IPS-18c (cell line): ENCODE measurements around the gene SCARB1.

ENCODE experiments used
- H3K4me3 ChIP-seq: 2 replicates; pipeline ENCODE4 v1.7.0; 2013; ENCODE audit warnings: low read depth, mild to moderate bottlenecking, low read length, moderate library complexity; ENCODE audit not compliant: insufficient read depth
- H3K9me3 ChIP-seq: one replicate; pipeline ENCODE4 v1.6.1; 2013; ENCODE audit warnings: mild to moderate bottlenecking, low read length, moderate library complexity; ENCODE audit not compliant: control insufficient read depth, insufficient read depth

SCARB1 gene

DNA sequence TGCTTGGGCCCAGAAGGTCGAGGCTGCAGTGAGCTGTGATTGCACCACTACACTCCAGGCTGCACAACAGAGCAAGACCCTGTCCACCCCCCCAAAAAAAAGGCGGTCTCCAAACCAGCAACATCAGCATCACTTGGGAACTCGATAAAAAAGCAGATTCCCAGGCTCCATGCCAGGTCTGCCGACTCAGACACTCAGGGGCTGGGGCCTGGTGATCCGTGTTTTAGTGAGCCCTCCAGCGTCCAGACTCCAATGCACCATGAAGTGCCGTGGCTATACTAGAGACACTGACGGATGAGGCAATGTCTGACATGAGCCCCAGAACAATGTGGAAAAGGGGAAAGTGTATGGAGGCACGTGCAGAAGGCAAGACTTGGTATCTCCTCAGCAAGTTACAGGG lies 28.8 kb downstream of the SCARB1 start:
- no peak overlapping the region for H3K4me3 ChIP-seq
- H3K9me3 ChIP-seq, result no peaks in the 10 kb centered on the region

DNA sequence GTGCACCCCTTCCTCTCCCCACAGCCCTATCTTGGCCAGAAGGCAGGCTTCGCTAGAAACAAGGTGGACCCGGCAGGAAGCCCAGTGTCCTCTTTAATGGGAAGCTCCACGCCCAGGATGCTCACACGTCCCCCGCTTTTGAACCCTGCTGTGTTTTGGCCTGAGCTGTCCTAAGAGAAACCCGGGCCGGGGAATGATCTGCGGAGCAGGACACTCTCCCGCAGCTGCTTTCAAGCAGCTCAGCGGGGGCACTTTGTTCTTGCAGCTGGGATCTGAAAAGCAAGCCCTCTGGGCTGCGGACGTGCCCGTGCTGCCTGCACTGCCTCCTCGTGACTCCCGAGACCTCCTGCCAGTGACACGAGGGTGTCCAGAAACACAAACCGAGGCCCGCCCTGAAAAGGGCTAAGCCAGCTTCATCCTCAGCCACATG lies 30.0 kb downstream of the SCARB1 start:
- Histone ChIP-seq H3K9me3 (no peaks in the 10 kb centered on the region), H3K4me3 (no peak overlapping the region)

DNA sequence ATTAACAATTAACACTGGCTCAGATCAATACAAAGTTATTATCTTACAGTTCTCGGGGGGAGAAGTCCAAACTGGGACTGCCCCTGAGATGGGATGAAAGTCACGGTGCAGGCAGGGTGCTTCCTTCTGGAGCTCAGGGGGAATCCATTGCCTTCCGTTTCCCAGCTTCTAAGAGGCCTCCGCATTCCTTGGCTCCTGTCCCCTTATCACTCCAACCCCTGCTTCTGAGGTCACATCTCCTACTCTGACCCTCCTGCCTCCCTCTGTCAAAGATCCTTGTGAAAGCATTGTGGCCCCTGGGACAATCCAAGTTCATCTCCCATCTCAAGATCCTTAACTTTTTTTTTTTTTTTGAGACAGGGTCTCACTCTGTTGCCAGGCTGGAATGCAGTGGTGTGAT lies 30.8 kb downstream of the SCARB1 start:
- Histone ChIP-seq H3K9me3 (no peaks in the 10 kb centered on the region), H3K4me3 (no peak overlapping the region)

DNA sequence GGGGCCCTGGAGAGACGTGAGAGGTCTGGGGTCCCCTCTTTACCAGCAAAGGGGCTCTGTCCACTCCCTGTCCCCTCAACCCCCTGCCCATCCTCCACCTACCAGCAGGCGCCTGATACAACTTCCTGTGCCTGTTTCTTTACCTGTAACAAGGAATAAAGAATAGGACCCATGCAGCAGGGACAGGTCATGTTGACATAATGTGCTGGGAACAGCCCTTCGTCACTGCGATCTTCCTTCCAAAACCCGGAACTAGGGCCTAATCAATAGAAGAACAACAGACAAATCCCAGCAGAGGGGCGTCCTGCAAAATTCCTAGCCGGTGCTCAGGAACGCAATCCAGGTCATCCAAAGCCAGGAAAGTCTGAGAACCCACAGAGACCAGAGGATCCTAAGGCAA lies 32.1 kb downstream of the SCARB1 start:
- H3K4me3 ChIP-seq, result no peak overlapping the region
- no peaks in the 10 kb centered on the region for H3K9me3 ChIP-seq

DNA sequence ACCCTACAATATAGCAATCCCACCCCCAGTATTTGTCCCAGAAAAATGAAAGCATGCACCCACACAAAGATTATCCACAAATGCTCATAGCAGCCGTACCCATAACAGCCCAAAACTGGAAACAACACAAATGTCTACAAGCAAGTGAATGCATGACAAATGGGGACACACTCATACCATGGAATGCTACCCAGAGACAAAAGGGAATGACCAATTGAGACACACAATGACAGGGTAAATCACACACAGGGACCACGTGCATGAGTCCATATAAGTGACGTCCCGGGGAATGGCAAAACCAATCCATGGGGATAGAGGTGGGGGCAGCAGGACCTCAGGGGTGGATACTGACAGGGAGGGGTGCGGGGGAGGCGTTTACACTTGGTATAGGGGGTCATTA lies 33.4 kb downstream of the SCARB1 start:
- no peak overlapping the region for H3K4me3 ChIP-seq
- no peaks in the 10 kb centered on the region for H3K9me3 ChIP-seq

DNA sequence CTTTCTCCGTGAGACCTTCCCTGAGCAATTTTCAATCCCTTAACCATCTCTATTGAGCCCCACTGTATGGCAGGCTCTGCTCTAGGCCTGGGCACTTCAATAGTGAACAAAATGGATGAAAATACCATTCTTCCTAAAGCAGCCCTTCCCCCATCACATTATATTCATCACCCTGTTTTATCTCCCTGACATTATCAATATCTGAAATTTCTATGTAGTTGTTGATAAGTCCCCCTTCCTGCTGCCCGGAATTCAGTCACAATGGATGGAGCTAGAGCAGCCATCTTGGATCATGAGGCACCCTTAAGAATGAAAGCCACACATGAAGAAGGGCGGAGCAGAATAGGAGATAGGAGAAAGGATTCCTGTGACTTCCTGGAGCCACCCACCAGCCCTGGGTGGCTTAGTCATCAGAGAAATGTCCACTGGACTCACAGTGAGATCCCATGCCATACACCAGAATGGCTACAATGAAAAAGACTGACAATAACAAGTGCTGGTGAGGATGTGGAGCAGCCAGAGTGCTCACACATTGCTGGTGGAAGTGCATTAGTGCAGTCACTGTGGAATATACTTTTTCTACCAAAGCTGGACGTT lies 33.9 kb downstream of the SCARB1 start:
- Histone ChIP-seq H3K4me3 (no peak overlapping the region), H3K9me3 (no peaks in the 10 kb centered on the region)

DNA sequence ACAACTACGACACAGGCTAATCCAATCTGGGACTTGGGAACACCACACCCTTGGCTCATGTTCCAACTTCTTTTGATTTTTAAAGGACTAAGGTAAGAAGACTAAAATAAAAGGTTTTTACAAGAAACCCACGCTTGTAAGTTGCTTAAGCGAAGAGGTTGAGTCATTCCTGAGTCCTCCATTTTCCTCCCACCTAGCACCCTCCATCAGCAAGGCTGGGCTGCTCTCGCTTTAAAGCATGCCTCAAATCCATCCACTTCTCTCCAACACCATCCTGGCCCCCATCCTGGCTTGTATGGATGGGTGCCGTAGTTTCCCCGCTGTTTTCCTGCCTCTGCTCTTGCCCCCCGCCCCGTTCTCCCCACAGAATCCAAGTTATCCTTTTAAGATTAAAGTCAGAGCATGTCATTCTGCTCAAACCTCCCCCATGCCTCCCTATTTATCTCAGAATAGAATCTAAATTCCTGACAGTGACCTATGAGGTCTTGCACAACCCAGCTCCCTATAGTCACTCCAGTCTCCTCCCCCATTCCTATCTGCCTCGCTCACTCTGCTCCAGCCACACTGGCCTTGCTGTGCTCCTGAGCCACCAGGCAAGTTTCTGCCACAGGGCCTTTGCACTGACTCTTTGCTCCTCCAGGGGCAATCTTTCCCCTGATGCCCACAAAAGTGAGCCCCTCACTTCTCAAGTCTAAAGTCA lies 34.5 kb downstream of the SCARB1 start:
- Histone ChIP-seq H3K4me3 (no peak overlapping the region), H3K9me3 (no peaks in the 10 kb centered on the region)

DNA sequence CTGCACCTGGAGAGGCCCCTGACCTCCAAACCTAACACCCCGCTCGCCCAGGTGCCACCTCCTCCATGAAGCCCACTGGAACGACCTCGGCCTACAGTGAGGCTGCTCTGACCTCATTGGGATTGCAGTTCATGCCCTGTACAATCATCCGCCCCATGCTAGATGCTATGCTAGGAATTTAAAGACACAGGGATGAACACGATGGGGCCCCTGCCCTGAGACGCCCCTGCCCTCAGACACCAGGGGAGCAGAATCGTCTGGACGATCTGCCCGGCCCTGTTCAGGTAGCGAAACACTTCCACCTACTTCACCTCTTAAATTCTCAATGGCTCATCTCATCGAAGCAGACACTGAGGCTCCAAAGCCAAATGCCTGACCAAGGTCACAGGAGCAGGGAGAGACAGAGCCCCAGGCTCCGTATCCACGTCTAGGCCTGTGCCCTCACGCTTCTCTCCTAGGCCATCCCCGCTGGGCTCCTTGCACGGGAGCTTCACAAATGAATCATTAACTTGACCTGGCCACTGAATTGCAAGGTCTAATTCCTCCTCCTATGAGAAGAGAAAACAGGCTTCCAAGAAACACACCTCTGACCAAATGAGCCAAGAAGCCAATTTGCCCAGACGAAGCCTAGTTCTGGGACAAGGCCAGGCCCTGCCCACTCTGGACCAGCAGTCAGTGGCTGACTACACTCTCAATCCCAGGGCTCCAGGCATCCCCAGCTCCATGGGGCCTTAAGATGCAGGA lies 35.2 kb downstream of the SCARB1 start:
- Histone ChIP-seq H3K4me3 (no peak overlapping the region), H3K9me3 (no peaks in the 10 kb centered on the region)

DNA sequence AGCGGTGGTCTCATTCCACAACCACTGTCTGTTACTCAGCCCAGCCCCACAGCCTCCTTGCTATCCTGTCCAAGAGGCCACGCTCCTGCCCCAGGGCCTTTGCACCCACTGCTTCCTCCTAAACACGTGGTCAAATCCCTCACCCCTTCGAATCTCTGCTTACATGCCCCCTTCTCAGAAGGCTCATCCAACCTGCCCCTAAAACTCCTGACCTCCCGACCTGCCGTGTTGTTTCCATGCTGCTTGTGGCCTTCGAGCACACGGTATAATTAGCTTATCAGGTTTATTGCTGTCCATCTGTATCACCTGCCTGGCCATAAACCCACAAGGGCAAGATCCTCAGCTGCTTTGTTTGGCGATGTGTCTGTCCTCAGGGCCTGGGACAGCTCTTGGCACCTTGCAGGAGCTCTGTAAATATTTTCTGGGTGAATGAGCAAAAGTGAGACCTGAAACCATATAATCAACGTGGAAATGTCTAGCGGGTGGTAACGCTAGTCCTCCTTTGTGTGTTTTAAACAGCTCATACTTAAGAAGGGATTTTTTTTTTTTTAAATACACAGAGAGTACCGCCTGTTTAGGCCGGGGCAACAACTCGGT lies 36.0 kb downstream of the SCARB1 start:
- Histone ChIP-seq H3K9me3 (no peaks in the 10 kb centered on the region), H3K4me3 (no peak overlapping the region)

DNA sequence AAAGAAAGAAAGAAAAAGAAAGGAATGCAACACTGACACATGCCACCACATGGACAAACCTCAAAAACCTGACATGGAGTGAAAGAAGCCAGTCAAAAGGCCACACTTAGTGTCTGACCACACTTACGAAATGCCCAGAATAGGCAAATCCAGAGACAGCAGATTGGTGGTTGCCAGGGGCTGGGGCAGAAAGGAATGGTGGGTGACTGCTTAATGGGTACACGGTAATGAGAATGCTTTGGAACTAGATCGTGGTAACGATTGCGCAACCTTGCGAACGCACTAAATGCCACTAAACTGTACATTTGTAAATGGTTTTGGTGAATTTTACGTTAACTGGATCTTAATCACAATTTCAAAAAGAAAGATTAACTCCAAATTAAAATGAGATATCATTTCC lies 39.5 kb downstream of the SCARB1 start:
- no peak overlapping the region for H3K4me3 ChIP-seq

DNA sequence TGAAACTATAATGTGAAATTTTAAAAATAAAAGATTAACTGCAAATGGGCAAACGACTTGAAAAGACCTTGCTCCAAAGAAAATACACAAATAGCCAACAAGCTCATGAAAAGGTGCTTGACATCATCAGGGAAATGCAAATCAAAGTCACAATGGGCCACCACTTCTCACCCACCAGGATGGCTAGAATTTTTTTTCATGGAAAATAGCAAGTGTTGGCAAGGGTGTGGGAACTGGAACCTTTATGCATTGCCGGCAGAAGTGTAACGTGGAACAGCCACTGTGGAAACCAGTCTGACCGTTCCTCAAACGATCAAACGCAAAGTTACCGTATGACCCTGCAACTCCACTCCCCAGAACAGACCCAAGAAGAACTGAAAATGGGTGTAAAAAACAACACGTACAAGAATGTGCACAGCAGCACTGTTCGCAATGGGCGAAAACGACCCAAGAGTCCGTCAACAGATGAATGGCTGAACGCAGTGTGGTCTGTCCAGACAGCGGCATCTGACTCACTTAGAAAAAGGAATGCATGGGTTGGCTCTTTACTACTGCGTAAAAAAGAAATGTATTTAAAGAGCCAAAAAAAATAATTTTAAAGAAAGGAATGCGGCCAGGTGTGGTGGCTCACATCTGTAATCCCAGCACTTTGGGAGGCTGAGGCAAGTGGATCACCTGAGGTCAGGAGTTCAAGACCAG lies 40.2 kb downstream of the SCARB1 start:
- H3K4me3 ChIP-seq, result no peak overlapping the region

More for the DNA sequence above, 39.5 kb downstream of the SCARB1 start:
- H3K9me3 ChIP-seq, result no peaks in the 10 kb centered on the region

DNA sequence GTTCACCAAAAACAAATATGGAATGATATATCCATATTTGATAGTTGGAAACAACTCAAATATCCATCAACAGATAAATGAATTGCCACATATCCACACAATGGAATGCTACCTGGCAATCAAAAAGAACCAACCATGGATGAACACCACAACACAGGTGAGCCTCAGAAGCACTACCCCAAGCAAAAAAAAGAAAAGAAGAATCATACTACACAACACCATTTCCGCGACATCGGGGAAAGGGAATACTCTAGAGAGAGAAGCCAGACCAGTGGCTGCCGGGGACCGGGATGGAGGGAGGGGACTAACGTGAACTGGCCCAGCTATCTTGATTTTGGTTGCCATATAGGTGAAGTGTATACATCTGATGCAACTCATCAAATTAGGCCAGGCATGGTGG lies 41.4 kb downstream of the SCARB1 start:
- Histone ChIP-seq H3K9me3 (no peaks in the 10 kb centered on the region), H3K4me3 (no peak overlapping the region)

More for the DNA sequence above, 40.2 kb downstream of the SCARB1 start:
- H3K9me3 ChIP-seq, result no peaks in the 10 kb centered on the region

DNA sequence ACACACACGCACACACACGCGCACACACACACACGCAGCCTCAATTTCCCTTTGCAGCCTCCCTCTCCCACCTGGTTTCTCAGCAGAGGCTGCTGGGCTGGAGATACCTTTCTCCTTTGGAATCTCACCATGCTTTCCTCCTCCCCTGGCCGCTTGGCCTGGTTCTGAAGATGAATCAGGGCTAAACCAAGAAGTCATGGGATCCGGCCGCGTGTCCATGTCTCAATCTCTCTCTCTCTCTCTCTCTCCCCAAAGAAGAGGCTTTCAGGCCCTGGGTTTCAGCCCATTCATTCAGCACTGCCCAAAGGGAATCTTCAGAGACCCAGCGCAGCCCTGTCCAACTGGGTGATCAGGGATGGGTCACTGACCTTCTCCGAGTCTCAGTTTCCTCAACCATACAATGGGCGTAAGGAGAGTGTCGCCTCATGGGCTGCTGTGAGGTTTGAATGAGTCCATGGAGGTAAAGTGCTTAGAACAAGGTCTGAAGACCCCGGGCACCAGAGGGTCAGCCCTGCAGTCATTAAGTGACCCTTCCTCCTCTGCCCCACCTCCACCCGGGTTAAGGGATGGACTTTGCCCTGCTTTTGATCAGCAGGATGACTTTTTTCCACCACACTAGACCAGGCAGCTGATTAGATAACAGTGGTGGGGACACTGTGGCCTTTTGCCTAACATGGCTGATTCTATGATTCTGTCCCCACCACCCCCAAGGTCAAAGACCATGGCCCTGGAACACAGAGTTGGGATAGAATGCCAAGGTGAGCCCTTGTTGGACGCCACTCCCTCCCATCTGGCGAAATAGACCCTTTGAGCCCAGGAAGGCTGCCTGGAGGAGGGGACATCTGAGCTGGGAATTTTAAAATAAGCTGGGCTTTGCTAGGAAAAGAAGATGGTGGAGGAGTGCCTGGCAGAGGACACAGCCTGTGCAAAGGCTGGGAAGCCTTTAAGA lies 42.1 kb downstream of the SCARB1 start:
- Histone ChIP-seq H3K4me3 (no peak overlapping the region), H3K9me3 (no peaks in the 10 kb centered on the region)

DNA sequence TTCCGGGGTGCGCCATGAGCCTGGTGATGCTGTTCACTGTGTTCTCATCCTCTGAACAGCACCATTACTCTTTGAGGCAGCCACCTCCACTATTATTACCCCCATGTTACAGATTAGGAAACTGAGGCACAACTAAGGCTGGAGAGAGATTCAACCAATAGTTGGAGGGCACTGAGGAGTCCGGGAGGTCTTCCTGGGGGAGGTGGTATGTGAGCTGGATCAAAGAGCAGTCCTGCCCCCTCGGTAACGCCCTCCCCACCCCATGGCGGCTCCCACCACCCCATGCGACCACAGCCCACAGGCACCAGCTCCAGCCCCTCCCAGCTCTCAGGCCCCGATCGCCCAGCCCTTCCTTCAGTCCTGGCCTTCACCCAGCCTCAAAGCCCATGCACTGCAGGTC lies 43.5 kb downstream of the SCARB1 start:
- no peak overlapping the region for H3K4me3 ChIP-seq
- H3K9me3 ChIP-seq, result no peaks in the 10 kb centered on the region

DNA sequence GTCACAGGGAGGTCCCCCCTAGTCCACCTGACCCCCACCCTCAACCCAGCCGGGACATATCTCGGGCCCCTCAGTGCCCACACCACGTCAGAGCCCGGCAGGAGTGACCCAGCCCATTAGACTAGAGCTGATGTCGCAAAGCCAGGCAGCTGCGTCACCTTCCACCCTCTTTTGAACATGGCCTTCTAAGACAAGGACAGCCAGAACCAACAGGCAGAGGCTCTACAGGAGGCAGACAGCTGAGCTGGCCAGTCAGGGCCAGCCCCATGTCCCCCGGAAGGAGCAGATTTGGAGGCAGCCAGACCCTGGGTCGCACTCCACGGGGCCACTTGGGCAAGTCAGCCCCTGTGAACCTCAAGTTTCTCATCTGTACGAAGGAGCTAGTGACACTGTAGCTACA lies 44.1 kb downstream of the SCARB1 start:
- H3K4me3 ChIP-seq, result no peak overlapping the region
- no peaks in the 10 kb centered on the region for H3K9me3 ChIP-seq

DNA sequence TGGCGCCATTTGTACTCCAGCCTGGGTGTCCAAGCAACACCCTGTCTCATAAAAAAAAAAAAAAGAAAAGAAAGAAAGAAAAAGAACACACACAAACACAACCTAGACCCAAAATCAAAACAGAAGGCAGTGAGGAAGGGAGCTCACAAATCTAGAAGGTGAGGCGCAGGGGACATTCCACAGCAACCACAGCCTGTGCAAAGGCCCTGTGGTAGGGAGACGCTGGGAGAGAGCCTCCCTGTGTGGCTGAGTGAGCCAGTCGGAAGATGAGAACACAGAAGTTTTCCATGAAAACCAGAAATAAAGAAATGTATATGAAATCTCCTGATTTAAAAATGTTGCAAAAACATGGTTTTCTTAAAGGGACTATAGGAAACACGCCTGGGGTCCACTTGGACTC lies 44.6 kb downstream of the SCARB1 start:
- no peak overlapping the region for H3K4me3 ChIP-seq
- no peaks in the 10 kb centered on the region for H3K9me3 ChIP-seq
